HG03342 (cell line): Measurements from ENCODE around the gene EHMT1.

ENCODE experiments used
- ATAC-seq: cut with Tn5 transposase; IDR thresholded peaks from one replicate; pipeline ENCODE4 v1.9.1; 2021; ENCODE audit warnings: mild to moderate bottlenecking, moderate library complexity; ENCODE audit not compliant: unreplicated experiment

EHMT1 gene

GRCh38 chr9:137618105-137619067 is at the start of gene EHMT1:
Gene EHMT1, plus strand, starts transcription at chr9:137619005. Its CDS starts 24 bp downstream, at chr9:137619029.
- ATAC-seq = peak; percentile 65

- no peak for ATAC-seq
Observed at GRCh38 chr9:137569609-137570203, 49.1 kb upstream of the EHMT1 start.

- ATAC-seq = no peak
Observed at GRCh38 chr9:137570566-137570965, 48.2 kb upstream of the EHMT1 start.

GRCh38 chr9:137574192-137574591 is 44.6 kb upstream of the EHMT1 start:
- ATAC-seq = no peak

- no peak for ATAC-seq
Observed at GRCh38 chr9:137575364-137575715, 43.5 kb upstream of the EHMT1 start.

- ATAC-seq = no peak
Observed at GRCh38 chr9:137575716-137576411, 42.9 kb upstream of the EHMT1 start.

- peak; percentile 83 for ATAC-seq
Observed at GRCh38 chr9:137578518-137579258, 40.1 kb upstream of the EHMT1 start, which contains the start of gene DPH7. Gene DPH7, minus strand, starts transcription at chr9:137578925. Its CDS starts 148 bp downstream, at chr9:137578777.

- ATAC-seq = no peak
Observed at GRCh38 chr9:137579259-137579604, 39.6 kb upstream of the EHMT1 start.

GRCh38 chr9:137580209-137580953 is 38.4 kb upstream of the EHMT1 start:
- no peak for ATAC-seq

GRCh38 chr9:137580954-137581322 is 37.9 kb upstream of the EHMT1 start:
- ATAC-seq = no peak

GRCh38 chr9:137581361-137582285 is 37.2 kb upstream of the EHMT1 start:
- no peak for ATAC-seq

- ATAC-seq = no peak
Observed at GRCh38 chr9:137582286-137582860, 36.4 kb upstream of the EHMT1 start.

GRCh38 chr9:137583347-137583746 is 35.5 kb upstream of the EHMT1 start:
- no peak for ATAC-seq

GRCh38 chr9:137583957-137584356 is 34.8 kb upstream of the EHMT1 start:
- no peak for ATAC-seq

GRCh38 chr9:137586854-137587253 is 32.0 kb upstream of the EHMT1 start:
- ATAC-seq = no peak

- no peak for ATAC-seq
Observed at GRCh38 chr9:137588311-137588710, 30.5 kb upstream of the EHMT1 start.

- no peak for ATAC-seq
Observed at GRCh38 chr9:137588891-137589290, 29.9 kb upstream of the EHMT1 start.

GRCh38 chr9:137589441-137590122 is 29.2 kb upstream of the EHMT1 start:
- ATAC-seq = peak; percentile 12
